GM18511 (cell line): ENCODE results near the gene LAMA3.
A peak's percentile ranks its signal among the peaks of the same experiment; 100 is the strongest.

Source experiments
- ATAC-seq: cut with Tn5 transposase; IDR thresholded peaks from one replicate; pipeline ENCODE4 v1.9.1; 2021; ENCODE audit warnings: mild to moderate bottlenecking, moderate library complexity; ENCODE audit not compliant: unreplicated experiment

LAMA3 gene

GRCh38 chr18:23963443-23964165, 274.4 kb downstream of the LAMA3 start:
- no peak for ATAC-seq

DNA sequence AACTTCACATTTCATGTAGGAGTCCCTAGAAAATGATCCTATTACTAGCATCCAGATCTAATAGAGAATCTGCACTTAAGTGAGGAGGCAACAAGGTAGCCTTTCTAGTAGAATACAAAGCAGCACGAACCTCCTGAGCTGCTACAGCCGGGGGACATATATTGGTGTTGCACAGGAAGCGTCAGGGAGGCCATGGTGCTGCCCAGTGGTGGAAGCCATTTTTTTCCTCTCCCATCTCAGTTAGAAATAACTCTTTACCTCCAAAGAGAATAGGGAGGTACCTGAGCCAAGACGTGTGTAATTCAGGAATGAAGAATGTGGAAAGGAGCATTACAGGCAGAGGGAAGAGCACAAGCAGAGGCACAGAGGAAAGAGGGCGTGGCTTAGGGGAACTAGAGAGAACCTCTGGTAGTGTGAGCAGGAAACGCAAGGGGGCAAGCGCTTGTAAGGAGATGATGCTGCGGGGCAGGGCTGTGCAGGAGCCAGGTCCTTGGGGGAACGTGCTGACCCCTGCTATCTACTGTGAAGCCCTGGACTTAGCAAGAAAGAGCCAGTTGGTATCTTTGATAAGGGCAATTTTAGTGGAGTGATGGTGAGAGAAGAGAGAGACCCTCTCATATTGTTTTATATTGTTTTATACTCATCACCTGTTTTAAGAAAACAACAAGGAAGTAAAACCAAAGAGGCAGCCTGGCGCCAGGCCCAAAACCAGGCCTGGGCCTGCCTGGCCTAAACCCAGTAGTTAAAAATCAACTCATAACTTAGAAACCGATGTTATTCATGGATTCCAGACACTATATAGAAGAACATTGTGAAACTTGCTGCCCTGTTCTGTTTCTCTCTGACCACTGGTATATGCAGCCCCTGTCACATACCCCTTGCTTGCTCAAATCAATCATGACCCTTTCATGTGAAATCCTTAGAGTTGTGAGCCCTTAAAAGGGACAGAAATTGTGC, 275.3 kb downstream of the LAMA3 start:
- ATAC-seq: no peak

DNA sequence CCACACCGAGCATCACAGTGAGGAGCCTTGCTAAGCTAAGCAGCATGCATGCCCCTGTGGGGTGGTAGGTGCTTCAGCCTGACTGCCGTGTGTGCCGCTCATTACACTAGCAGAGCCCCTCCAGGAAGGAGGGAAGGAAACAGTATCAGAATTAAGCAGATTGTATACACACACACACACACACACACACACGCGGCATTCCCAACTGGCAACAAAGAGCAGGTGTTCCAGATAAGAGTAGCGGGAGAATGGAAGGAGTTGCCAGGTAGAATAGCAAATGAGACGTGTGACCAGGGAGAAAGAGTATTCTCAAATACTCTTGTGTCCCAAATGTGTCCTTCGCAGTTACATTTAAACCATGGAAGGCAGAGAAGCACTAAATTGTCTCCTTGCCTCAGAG, 277.7 kb downstream of the LAMA3 start:
- no peak for ATAC-seq

- ATAC-seq: peak; percentile 78
Measured at GRCh38 chr18:23967321-23968089, 278.3 kb downstream of the LAMA3 start.

- ATAC-seq: no peak
Measured at GRCh38 chr18:23968638-23969604, 279.7 kb downstream of the LAMA3 start.

DNA sequence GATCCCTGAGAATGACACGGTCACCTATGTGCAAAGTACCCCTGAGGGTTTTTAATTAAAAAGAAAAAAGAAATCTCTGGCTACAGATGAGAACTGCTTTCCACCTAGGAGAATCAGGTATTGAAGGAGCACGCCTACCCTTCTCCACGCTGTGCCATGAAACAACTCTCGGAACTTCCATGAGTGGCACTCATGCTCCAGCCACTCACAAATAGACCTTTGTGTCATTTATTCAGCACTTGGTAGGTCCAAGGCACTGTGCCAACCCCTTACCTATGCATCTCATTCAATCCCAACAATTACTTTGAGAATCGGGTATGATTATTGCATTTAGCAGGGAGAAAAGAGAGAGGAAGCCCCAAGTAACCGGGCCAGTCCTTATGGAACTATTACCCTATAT, 280.4 kb downstream of the LAMA3 start:
- no peak for ATAC-seq

- ATAC-seq: peak; percentile 48
Measured at GRCh38 chr18:23970161-23971096, 281.2 kb downstream of the LAMA3 start.

GRCh38 chr18:23971097-23971440, 281.8 kb downstream of the LAMA3 start:
- no peak for ATAC-seq

DNA sequence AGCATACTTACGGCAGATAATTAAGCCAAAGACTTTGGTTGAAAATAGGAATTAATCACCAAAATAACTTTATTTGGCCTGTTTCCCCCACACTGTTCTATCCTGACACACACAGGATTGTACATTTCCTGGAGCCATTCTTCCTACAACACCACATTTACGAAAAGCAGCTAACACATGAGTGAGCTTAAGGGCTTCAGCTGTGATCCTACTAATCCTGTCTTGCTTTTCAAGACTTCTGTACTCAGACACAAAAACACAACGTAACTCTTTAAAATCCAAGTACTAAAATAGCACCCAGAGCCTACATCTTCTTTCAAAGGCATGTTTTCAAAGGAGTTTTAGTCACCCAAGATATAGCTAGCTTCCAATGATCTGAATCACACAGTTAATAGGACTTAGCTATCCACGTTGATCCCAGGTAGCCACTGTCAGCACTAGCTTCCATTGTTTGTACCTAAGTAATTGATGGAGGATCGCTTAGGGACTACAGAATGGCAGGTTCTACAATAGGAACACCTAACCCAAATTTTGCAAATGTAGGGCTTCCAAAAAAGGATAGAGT, 282.5 kb downstream of the LAMA3 start:
- no peak for ATAC-seq

- no peak for ATAC-seq
Measured at GRCh38 chr18:23972453-23972852, 283.2 kb downstream of the LAMA3 start.

DNA sequence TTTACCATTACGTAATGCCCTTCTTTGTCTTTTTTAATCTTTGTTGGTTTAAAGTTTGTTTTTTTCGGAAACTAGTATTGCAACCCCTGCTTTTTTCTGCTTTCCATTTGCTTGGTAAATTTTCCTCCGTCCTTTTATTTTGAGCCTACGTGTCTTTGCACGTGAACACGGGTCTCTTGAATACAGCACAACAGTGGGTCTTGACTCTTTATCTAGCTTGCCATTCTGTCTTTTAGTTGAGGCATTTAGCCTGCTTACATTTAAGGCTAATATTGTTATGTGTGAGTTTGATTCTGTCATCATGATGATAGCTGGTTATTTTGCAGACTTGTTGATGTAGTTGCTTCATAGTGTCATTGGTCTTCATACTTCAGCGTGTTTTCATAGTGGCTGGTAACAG, 287.9 kb downstream of the LAMA3 start:
- ATAC-seq: no peak

DNA sequence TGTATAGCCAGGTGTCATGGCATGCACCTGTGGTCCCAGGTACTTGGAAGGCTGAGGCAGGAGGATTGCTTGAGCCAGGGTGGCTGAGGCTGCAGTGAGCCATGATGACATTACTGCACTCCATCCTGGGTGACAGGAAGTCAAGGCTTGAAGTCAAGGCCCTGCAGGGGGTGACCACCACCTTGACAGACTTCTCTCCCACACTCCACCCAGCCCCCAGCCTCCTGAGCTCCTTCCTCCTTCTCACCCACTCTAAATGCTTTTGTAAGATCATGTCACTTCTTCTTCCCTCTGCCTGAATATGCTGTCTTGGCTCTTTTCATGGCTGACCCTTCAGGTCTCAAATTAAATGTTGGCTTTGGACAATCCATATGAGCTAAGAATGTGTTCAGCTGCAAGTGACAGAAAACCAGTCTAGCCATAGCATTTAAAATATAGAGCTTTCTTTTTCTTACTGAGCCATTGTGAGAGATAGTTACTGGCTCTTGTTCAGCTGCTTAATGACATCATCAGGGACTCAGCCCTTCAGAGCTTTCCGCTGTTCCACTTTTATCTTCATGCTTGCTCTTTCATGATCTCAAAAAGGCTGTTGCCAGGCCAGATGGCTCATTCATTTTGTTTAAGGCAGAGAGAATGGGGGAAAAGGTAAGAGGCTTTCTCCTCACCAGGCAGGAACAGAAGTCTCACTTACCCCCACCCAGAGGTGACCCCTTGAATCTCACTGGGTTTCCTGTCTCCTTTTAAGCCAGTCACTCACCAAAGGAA, 288.6 kb downstream of the LAMA3 start:
- ATAC-seq: no peak

GRCh38 chr18:23981369-23981980, 292.2 kb downstream of the LAMA3 start:
- ATAC-seq: peak; percentile 96

GRCh38 chr18:23982155-23983079, 293.2 kb downstream of the LAMA3 start:
- ATAC-seq: no peak

DNA sequence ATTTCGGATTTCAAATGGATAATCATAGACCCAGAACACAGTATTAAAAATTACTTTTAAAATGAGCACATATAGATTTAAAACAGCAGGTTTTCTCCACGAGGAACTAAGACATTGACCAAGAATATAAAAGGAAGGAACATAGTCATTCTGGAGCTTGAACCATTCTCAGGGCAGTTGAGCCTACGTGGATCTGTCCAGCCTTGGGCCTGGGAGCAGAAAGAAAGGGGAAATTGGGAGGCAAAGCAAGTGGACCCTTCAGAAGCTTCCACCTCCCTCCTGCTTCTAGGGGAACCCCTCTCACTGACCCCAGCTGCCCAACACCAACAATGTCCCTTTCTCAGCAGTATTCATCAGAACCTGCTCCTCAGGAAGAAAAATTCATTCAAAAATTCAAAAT, 293.9 kb downstream of the LAMA3 start:
- ATAC-seq: no peak

DNA sequence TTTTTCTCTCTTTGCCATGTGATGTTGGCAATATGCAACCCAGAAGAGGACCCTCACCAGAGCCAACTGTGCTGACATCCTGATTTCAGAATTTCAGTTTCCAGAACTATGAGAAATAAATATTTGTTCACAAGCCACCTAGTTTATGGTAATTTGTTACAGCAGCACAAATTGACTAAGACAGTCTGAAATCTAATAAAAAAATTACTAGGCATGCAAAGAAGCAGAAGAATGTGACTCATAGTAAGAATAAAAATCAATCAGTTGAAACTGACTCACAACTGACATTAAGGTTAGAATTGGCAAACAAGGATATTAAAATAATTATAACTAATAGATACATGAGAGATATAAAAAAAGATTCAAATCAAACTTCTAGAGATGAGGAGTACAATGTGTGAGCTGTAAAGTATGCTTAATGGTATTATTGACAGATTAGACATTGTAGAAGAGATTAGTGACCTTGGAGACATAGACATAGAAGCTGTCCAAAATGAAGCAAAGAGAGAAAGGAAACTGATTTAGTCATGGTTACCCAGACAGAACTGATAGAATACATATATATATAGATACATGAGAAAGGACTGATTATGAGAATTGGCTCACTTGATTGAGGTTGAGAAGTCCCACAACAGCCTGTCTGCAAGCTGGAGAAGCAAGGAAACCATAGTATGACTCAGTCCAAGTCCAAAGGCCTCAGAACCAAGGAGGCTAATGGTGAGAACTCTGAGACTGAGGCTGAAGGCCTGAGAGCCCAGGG, 297.5 kb downstream of the LAMA3 start:
- ATAC-seq: peak; percentile 82
